ENCODE results near the gene CALR3.

DNA sequence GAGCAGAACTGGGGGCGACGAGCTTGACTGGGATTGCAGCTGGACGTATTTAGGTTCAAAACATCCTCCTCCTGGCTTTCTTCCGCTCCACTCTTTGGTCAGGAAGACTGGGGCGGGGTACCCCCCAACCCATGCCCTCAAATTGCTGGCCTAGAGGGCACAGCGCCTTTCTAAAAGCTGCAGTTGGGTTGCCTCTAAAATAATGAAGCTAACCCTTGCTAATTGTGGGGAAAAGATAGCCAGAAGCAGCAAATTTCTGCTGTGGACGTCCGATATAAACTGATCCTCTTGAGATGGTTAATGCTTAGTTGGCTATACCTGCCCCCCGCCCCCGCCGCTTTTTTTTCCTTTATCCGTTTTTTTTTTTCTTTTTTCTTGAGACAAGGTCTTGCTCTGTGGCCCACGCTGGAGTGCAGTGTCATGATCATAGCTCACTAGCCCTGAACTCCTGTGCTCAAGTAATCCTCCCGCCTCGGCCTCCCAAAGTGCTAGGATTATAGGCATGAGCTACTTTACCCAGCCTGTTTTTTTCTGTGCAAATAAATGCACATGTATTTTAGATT is 47.0 kb upstream of the CALR3 start:
- TF ChIP-seq, protein P1, sequence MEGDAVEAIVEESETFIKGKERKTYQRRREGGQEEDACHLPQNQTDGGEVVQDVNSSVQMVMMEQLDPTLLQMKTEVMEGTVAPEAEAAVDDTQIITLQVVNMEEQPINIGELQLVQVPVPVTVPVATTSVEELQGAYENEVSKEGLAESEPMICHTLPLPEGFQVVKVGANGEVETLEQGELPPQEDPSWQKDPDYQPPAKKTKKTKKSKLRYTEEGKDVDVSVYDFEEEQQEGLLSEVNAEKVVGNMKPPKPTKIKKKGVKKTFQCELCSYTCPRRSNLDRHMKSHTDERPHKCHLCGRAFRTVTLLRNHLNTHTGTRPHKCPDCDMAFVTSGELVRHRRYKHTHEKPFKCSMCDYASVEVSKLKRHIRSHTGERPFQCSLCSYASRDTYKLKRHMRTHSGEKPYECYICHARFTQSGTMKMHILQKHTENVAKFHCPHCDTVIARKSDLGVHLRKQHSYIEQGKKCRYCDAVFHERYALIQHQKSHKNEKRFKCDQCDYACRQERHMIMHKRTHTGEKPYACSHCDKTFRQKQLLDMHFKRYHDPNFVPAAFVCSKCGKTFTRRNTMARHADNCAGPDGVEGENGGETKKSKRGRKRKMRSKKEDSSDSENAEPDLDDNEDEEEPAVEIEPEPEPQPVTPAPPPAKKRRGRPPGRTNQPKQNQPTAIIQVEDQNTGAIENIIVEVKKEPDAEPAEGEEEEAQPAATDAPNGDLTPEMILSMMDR (IDR thresholded peaks at IDR 0.05; ENCODE audit: low read depth, low read length) = no peak
- no peak for TF ChIP-seq EZH2phosphoT487 (IDR thresholded peaks at IDR 0.05; ENCODE audit: low read depth)

Measured in OCI-LY3 (cell line).